ENCODE results near the gene OGFOD3. TPM values are rescaled to one million over a fixed set of nuclear protein-coding genes. Genes with fewer than 3 reads are reported as not detected.
"Not testable (repeated sequence)": the region's sequence is repeated elsewhere in the genome, so short reads cannot be mapped to it uniquely, and the experiment has no call there.

Gene OGFOD3
- total RNA-seq, 1 donor from 2014 or later, result 45.6 TPM

GRCh38 chr17:82433560-82434215 lies 15.3 kb upstream of the OGFOD3 start:
- DNase-seq (ENCODE audit: low spot score), result no peak

DNA sequence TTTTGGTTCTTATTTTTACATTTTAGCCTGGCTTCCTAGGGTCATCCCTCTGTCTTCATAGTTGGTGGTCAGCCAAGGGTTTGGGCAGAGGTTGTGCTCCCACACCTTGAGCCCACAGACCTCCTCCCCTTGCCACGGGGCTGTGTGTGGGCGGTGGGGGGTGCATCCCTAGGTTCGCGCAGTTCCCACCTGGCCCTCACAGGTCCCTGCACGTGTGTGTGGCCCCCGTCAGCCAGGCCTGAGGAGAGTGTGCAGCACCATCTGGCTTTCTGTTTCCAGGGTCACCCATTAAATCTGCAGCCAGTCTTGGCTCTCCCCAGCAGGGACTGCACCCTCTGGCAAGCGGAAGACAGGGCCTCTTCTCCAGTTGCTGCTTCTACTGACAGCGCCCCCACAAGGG lies 13.6 kb upstream of the OGFOD3 start:
- DNase-seq (ENCODE audit: low spot score), result no peak

DNA sequence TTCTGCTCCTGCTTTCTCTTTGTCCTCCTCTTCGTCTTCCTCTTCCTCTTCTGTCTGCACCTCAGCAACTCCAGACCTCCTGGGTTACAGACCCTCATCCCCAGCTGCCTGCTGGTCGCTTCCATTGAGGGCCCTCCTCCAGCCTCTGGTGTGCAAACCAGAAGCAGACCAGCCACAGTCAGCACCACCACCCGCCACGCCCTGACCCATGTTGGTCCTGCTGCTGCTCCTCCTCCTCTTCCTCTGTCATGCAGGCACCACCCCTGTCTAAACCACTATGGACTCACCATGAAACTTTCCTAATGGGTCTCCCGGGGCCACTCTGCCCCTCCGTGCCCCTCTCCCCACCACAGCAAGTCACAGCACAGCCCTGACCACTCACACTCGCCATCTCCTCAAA lies 11.4 kb upstream of the OGFOD3 start:
- DNase-seq (ENCODE audit: low spot score), result no peak

GRCh38 chr17:82428546-82428945 lies 10.2 kb upstream of the OGFOD3 start:
- DNase-seq (ENCODE audit: low spot score), result no peak

- DNase-seq (ENCODE audit: low spot score), result no peak
Observed at GRCh38 chr17:82424863-82425159, 6.4 kb upstream of the OGFOD3 start.

DNA sequence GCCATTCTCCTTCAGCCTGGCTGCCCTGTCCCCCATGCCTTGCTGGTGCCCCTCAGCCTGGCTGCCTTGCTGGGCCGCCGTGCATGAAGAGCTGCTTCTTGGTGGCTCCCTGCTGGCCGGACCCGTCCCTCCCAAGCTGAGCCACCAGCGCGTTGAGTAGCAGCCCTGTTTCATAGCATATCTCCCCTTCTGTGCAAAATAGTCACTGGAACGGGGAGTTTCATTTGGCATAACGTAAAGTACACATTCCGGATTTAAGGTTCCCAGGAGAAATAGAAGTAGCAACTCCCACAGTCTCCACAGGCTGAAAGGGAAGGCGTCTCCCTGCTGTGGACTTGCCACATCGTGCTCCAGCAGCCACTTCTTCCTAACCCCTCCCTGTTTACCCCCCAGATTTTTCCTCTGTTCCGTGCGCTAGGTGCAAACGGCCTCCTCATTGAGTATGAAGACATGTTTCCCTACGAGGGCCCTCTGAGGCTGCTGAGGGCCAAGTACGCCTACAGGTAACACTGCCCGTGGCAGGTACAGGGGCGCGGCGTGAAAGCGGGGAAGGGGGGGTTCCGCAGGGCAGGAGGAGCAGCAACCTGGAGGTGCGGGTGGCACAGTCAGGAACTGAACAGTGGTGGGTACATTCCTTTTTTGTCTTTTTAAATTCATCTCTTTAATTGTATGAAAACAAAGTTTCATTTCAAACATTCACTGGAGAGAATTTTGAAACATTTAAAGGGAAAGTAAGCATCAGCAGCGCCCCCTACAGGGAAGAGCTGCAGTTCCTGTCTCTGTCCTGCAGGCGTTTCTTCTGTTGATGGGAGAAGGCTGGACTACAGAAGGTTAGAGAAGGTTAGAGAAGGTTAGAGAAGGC lies 5.8 kb upstream of the OGFOD3 start:
- no peak for DNase-seq (ENCODE audit: low spot score)

DNA sequence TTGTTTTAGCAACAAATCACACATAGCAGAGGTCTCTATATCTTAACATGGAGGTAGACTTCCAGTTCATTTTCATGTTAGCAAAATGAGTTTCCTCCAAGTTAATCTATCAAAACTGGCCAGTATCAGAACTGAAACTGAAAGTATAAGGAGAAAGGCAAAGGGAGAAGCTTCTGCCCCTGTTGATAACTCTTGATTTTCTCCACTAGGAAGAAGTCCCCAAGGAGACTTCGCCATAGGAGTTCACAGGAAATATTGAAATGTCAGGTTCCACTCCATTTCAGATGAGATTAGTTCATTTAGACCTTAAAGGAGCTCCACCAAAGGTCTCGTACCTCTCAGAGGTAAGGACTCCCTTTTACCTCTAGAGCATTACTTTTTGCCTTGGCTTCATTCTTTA lies 1.2 kb upstream of the OGFOD3 start:
- DNase-seq (ENCODE audit: low spot score), result no peak

DNA sequence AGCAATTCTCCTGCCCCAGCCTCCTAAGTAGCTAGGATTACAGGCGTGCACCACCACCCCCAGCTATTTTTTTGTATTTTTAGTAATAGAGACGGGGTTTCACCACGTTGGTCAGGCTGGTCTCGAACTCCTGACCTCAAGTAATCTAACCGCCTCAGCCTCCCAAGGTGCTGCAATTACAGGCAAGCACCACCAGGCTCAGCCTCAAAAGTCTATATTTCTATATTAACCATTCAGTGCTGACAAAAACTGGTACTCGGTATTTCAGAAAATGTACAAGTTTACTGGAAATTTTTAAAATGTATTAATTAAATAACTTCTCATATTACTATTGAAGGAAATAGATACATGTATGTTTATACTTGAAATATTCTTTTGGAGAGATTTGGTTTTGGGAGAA lies 1.6 kb downstream of the OGFOD3 start:
- no peak for DNase-seq (ENCODE audit: low spot score)

DNA sequence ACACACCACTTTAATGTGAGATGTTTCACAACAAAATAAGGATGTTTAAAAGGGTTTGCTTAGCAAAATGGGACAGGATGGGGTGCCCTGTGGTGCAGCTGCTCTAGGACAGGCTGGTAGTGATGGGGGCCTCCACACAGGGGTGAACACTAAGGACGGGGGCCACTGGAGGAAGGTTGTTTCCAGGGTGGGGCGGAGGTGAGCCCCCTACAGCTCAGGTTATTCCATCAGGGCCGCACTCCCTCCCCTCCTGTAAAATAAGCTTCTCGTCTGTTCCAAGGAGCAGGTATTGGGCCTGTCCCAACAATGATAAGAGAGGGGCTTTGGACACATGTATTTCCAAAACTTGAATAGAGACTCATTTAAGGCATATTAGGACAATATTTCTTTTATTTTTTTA lies 2.1 kb downstream of the OGFOD3 start:
- DNase-seq (ENCODE audit: low spot score), result no peak

DNA sequence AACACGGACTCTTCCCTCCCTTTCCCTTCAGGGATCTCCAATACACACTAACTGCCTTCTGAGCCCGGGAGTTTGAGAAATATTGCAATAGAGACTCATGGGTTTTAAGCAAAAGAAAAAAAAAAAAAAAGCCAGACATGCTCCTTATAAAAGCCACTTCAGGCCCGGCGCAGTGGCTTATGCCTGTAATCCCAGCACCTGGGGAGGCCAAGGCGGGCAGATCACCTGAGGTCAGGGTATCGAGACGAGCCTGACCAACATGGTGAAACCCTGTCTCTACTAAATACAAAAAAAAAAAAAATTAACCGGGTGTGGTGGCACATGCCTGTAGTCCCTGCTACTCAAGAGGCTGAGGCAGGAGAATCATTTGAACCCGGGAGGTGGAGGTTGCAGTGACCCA lies 2.6 kb downstream of the OGFOD3 start:
- no peak for DNase-seq (ENCODE audit: low spot score)

- no peak for DNase-seq (ENCODE audit: low spot score)
Observed at GRCh38 chr17:82415336-82415735, 3.0 kb downstream of the OGFOD3 start.

GRCh38 chr17:82414548-82415281 lies 3.7 kb downstream of the OGFOD3 start:
- DNase-seq (ENCODE audit: low spot score), result peak; percentile 67

GRCh38 chr17:82412535-82413520 lies 5.6 kb downstream of the OGFOD3 start:
- DNase-seq (ENCODE audit: low spot score), result no peak

GRCh38 chr17:82412081-82412480 lies 6.3 kb downstream of the OGFOD3 start:
- not testable (repeated sequence) for DNase-seq (ENCODE audit: low spot score)

DNA sequence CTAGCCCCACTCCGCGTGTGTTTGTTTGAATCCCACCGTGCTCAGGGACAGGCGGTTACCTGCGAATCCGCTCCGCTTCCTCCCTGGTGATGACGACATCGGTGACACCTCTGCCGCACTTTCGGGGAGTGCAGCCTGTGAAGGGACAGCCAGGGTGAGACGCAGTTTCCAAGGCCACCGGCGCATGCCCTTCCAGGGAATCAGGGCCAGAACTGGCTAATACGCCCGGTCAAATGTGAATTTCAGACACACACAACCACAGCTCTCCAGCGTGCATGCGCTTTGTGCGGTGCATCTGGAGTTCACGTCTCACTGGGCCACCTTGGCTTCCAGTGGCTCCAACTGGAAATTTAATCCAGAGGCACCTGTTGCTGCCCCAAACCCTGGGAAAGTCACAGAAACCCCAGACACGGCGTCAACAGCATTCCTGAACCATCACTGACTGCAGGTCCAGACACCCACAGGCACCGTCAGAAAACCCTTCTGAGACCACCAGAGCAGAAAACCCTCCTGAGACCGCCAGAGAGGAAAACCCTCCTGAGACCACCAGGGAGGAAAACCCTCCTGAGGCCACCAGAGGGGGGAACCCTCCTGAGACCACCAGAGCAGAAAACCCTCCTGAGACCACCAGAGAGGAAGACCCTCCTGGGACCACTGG lies 6.9 kb downstream of the OGFOD3 start:
- no peak for DNase-seq (ENCODE audit: low spot score)

DNA sequence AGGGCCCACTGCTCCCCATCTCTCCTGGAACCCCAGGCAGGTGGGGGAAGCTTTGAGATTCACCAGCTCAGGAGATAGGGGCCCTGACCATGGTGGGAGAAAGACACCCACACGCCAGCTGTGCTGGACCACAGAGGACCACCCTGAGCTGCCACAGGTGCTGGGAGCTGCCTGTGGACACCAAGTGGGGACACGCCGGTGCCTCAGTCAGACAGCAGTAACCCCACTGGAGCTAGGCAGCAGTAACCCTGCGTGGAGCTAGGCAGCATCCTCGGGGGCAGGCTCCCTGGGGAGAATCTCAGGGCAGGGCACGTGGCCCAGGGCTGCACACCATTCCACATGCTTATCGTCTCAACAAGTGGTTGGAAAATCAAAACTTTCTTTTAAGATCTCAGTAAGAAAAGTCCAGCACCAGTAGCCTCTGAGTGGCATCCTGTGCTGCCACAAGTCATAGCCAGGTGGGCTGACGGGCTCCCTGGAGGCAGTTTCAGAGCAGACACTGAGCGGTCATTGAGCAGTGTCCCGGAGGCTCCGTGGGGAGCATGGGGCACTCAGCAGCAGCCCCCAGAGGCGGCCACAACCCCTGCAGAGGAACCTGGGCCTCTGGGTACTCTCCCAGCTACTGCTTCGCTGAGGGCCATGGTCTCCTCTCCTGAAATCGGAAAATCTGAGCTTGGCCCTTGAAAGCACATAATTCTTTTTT lies 8.2 kb downstream of the OGFOD3 start:
- DNase-seq (ENCODE audit: low spot score), result no peak

GRCh38 chr17:82408938-82409318 lies 9.5 kb downstream of the OGFOD3 start:
- no peak for DNase-seq (ENCODE audit: low spot score)

GRCh38 chr17:82408288-82408937 lies 10.0 kb downstream of the OGFOD3 start:
- DNase-seq (ENCODE audit: low spot score), result no peak

GRCh38 chr17:82407255-82407654 lies 11.1 kb downstream of the OGFOD3 start:
- no peak for DNase-seq (ENCODE audit: low spot score)

GRCh38 chr17:82406131-82406671 lies 12.2 kb downstream of the OGFOD3 start:
- DNase-seq (ENCODE audit: low spot score), result no peak

Measured in mucosa of gallbladder (tissue), 1 donor.